ENCODE results near the gene OR4A5.
"Not testable (repeated sequence)": the region's sequence is repeated elsewhere in the genome, so short reads cannot be mapped to it uniquely, and the experiment has no call there.

Gene OR4A5

GRCh38 chr11:54706532-54706931 is at the start of gene OR4A5:
TSS of gene OR4A5 (plus strand) at chr11:54706832. CDS start at chr11:54706885, 53 bp downstream.
- not testable (repeated sequence) for DNase-seq

GRCh38 chr11:54720094-54720493 is 13.5 kb downstream of the OR4A5 start:
- DNase-seq, result not testable (repeated sequence)

All from activated naive CD4-positive, alpha-beta T cell treated with Interleukin-2 at 50 U/mL for 16 hours (primary cell).